GM12878 (cell line): Measurements from ENCODE around the gene LCN1. TPM values are rescaled to one million over a fixed set of nuclear protein-coding genes. Genes with fewer than 3 reads are reported as not detected.

ENCODE experiments used
- ATAC-seq: fragments of 200-7000 bp; cut with Tn5 transposase; 3 replicates; pipeline ENCODE4 v1.9.1; 2020; ENCODE audit warnings: mild to moderate bottlenecking, moderate library complexity
- BruUV-seq: library from RNA; stranded (reverse); fragments of 400-500 nt; replicated peaks from 2 replicates; lab custom pipeline; 2021; lab: Mats Ljungman, UMichigan
- CTCF ChIA-PET: fragments of 300-600 bp; sonication (Branson Sonifier 250); formaldehyde crosslinking; extraction: SDS; loops from one replicate; lab custom pipeline; 2021; ENCODE audit warnings: inconsistent platforms; lab: Yijun Ruan, JAX
- POLR2A ChIA-PET: fragments of 350-600 bp; formaldehyde crosslinking; extraction: SDS; loops from one replicate; lab custom pipeline; 2021; ENCODE audit warnings: inconsistent platforms; lab: Charles Lee
- RAD21 ChIA-PET: fragments of 300-600 bp; sonication (Branson Sonifier 250); formaldehyde crosslinking; loops from one replicate; lab custom pipeline; 2023; ENCODE audit warnings: antibody characterized with exemption; ENCODE audit not compliant: unreplicated experiment; lab: Charles Lee
- SMC1A ChIA-PET: fragments of 300-600 bp; sonication (Branson Sonifier 250); formaldehyde crosslinking; loops from one replicate; lab custom pipeline; 2023; ENCODE audit not compliant: unreplicated experiment, uncharacterized antibody; lab: Charles Lee
- DNase-seq: peaks from one replicate; pipeline ENCODE4 v3.0.0-alpha.2; 2011; ENCODE audit warnings: low read depth, low spot score
- FAIRE-seq: peaks from 3 replicates; lab custom pipeline; 2011; peaks lifted over from hg19 to GRCh38; lab: Jason Lieb, UNC
- H2AFZ ChIP-seq: 2 replicates; pipeline ENCODE4 v1.6.0; 2011; ENCODE audit warnings: low read depth, low read length, control low read depth; ENCODE audit not compliant: control insufficient read depth
- H3K27ac ChIP-seq: 2 replicates; pipeline ENCODE4 v1.5.1; 2011; ENCODE audit warnings: control low read depth; ENCODE audit not compliant: control insufficient read depth, insufficient read depth
- H3K27me3 ChIP-seq, 2 experiments: replicated peaks in 1 of 2; 2 replicates each; pipeline versions ENCODE4 v1.6.0 to v1.6.1; 2011; ENCODE audit warnings: low read length in 1 of 2; ENCODE audit not compliant: control insufficient read depth in 2 of 2, insufficient read depth in 2 of 2
- H3K36me3 ChIP-seq, 2 experiments: 2 replicates each; pipeline ENCODE4 v1.5.1; 2011; ENCODE audit warnings: low read length in 1 of 2; ENCODE audit not compliant: control insufficient read depth in 2 of 2, insufficient read depth in 2 of 2
- H3K4me1 ChIP-seq: 2 replicates; pipeline ENCODE4 v1.6.1; 2011; ENCODE audit warnings: mild to moderate bottlenecking, low read length, moderate library complexity, mixed read lengths; ENCODE audit not compliant: control insufficient read depth, insufficient read depth
- H3K4me2 ChIP-seq: 2 replicates; pipeline ENCODE4 v1.6.0; 2011; ENCODE audit warnings: control low read depth; ENCODE audit not compliant: control insufficient read depth, insufficient read depth
- H3K4me3 ChIP-seq: fragments of 200-600 bp; sonication (generic); 2 replicates; pipeline ENCODE4 v1.5.1; 2016
- H3K79me2 ChIP-seq: 2 replicates; pipeline ENCODE4 v1.6.0; 2011; ENCODE audit warnings: low read length; ENCODE audit not compliant: control insufficient read depth, insufficient read depth
- H3K9ac ChIP-seq: 2 replicates; pipeline ENCODE4 v1.8.0; 2011; ENCODE audit warnings: low read length, control low read depth, mixed read lengths; ENCODE audit not compliant: control insufficient read depth, insufficient read depth
- H3K9me3 ChIP-seq: replicated peaks from 3 replicates; pipeline ENCODE4 v1.5.1; 2011; ENCODE audit warnings: mild to moderate bottlenecking, low read length; ENCODE audit not compliant: control insufficient read depth, insufficient read depth
- H4K20me1 ChIP-seq: 2 replicates; pipeline ENCODE4 v1.6.0; 2011; ENCODE audit not compliant: control insufficient read depth, insufficient read depth
- BMI1 ChIP-seq: fragments of 450-650 bp; IDR thresholded peaks from 2 replicates; pipeline ENCODE4 v1.6.1; 2016; ENCODE audit warnings: mild to moderate bottlenecking, moderate library complexity, borderline replicate concordance
- EED ChIP-seq: sonication (generic); IDR thresholded peaks from 2 replicates; pipeline ENCODE4 v1.6.1; 2016; ENCODE audit warnings: antibody characterized with exemption, low read depth
- HDAC2 ChIP-seq: fragments of 200-600 bp; sonication (generic); IDR thresholded peaks from 2 replicates; pipeline ENCODE4 v1.6.1; 2017
- LARP7 ChIP-seq: fragments of 450-650 bp; IDR thresholded peaks from 2 replicates; pipeline ENCODE4 v1.6.1; 2017; ENCODE audit warnings: mild to moderate bottlenecking
- NFYA ChIP-seq: IDR thresholded peaks from 2 replicates; pipeline ENCODE4 v1.6.1; 2011; ENCODE audit warnings: low read depth, mild to moderate bottlenecking, low read length, improper control_type of control experiment, borderline replicate concordance
- PAX8 ChIP-seq: fragments of 450-650 bp; IDR thresholded peaks from 2 replicates; pipeline ENCODE4 v1.6.1; 2017; ENCODE audit warnings: mild to moderate bottlenecking, moderate library complexity
- RBBP5 ChIP-seq: fragments of 200-600 bp; sonication (generic); conservative IDR thresholded peaks from 2 replicates; pipeline ENCODE4 v1.6.1; 2016
- RFX5 ChIP-seq: IDR thresholded peaks from 2 replicates; pipeline ENCODE4 v1.6.1; 2011; ENCODE audit warnings: low read depth, low read length, improper control_type of control experiment
- YBX1 ChIP-seq: fragments of 450-650 bp; IDR thresholded peaks from 2 replicates; pipeline ENCODE4 v1.6.1; 2016; ENCODE audit warnings: antibody characterized with exemption
- ZNF207 ChIP-seq: fragments of 450-650 bp; IDR thresholded peaks from 2 replicates; pipeline ENCODE4 v1.6.1; 2014; ENCODE audit warnings: antibody characterized with exemption, mild to moderate bottlenecking, borderline replicate concordance
- WGBS: methylation state at CpG from one replicate; pipeline ENCODE4 v1.1.6; 2016; ENCODE audit warnings: low lambda C conversion rate; ENCODE audit not compliant: insufficient replicate concordance, insufficient coverage; ENCODE audit errors: missing lambda C conversion rate; 5-methylcytosine and 5-hydroxymethylcytosine counted together
- in situ Hi-C: fragments of 300-500 bp; cut with MboI; formaldehyde crosslinking; loops from 9 replicates; pipeline ENCODE4 v1.14.3; 2018; ENCODE audit warnings: mixed read lengths
- intact Hi-C: fragments of 100-400 bp; cut with micrococcal nuclease; formaldehyde crosslinking; loops from one replicate; pipeline ENCODE4 v1.14.2; 2022; ENCODE audit not compliant: unreplicated experiment
- polyA plus RNA-seq, 11 experiments: library from polyadenylated mRNA; depleted of rRNA in 4 of 11; unstranded in 6 of 11; stranded (reverse) in 5 of 11; fragments of >200 nt; fragmentation: Nextera tagmentation in 4 of 11; fragmentation: Illumina TruSeq in 1 of 11; extraction: Ambion mirVana in 4 of 11; extraction: Trizol in 1 of 11; gene quantifications; 1 replicate in 1 of 11; 2 replicates in 10 of 11; pipeline versions ENCODE4 v1.2.1 to v1.2.3, GENCODE V29; 2011 to 2016; ENCODE audit warnings: inconsistent platforms in 2 of 11, missing spikeins in 2 of 11, low read depth in 1 of 11
- total RNA-seq, 4 experiments: library from RNA; depleted of rRNA in 3 of 4; stranded (reverse); fragments of >200 nt in 3 of 4; fragmentation: Illumina TruSeq in 1 of 4; extraction: Trizol in 1 of 4; gene quantifications; 2 replicates each; pipeline versions ENCODE4 v1.2.1 to v1.2.3, GENCODE V29; 2013 to 2021
- TF ChIP-seq, protein P1 (sequence below): IDR thresholded peaks from 2 replicates; pipeline ENCODE4 v1.6.1; 2012; ENCODE audit warnings: low read length, inconsistent platforms

Gene LCN1
- total and polyA plus RNA-seq, 10 of the 15 experiments (the other 5 are each of a cell fraction or from before 2014, with no cell fraction given): not detected

DNA sequence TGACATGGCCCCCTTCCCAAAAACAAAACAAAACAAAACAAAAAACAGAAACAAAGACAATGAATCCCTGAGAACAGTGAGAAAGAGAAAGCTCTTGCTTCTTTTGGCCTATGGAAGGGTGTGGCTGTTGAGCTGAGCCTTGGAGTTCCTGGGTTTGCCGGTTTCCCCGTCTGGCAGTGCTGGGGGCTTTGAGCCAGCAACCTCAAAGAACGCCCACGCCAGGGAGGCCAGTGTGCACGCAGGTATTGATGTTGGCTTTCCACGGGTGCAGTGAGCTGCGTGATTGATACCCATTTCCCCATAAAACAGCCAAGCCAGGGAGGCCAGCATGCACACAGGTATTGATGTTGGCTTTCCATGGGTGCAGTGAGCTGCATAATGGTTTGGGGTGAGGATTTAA, 8.3 kb upstream of the LCN1 start:
- Histone ChIP-seq H3K36me3 (no peaks in the 10 kb centered on the region), H3K27me3 (no peaks in the 10 kb centered on the region; a peak in 1 of 4 replicates), H3K4me3 (no peak overlapping the region), H3K9me3 (no peaks in the 10 kb centered on the region; the same call in 2 of the 3 replicates), H3K4me1 (no peaks in the 10 kb centered on the region), H2AFZ (no peak overlapping the region), H3K27ac (no peak overlapping the region), H3K4me2 (no peak overlapping the region), H3K9ac (no peak overlapping the region), H4K20me1 (no peaks in the 10 kb centered on the region), H3K79me2 (no peaks in the 10 kb centered on the region)
- intact Hi-C loops (no loop called here), in situ Hi-C loops (no loop called here)
- POLR2A ChIA-PET: no interaction called here
- FAIRE-seq (no peak), DNase-seq (no peak), ATAC-seq (no peak)
- SMC1A ChIA-PET: no interaction called here
- CTCF ChIA-PET: no interaction called here
- RAD21 ChIA-PET: no interaction called here
- BruUV-seq: no TSS peak
- 43% methylated on average over 7 of the region's 7 CpGs for WGBS
- TF ChIP-seq BMI1 (no peak), EED (no peak), LARP7 (no peak), PAX8 (no peak), YBX1 (no peak), ZNF207 (no peak), RFX5 (no peak), HDAC2 (no peak), RBBP5 (no peak), NFYA (no peak)
- TF ChIP-seq, protein P1, sequence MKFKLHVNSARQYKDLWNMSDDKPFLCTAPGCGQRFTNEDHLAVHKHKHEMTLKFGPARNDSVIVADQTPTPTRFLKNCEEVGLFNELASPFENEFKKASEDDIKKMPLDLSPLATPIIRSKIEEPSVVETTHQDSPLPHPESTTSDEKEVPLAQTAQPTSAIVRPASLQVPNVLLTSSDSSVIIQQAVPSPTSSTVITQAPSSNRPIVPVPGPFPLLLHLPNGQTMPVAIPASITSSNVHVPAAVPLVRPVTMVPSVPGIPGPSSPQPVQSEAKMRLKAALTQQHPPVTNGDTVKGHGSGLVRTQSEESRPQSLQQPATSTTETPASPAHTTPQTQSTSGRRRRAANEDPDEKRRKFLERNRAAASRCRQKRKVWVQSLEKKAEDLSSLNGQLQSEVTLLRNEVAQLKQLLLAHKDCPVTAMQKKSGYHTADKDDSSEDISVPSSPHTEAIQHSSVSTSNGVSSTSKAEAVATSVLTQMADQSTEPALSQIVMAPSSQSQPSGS: no peak
